ENCODE data around the gene GNAQ.

GNAQ gene

DNA sequence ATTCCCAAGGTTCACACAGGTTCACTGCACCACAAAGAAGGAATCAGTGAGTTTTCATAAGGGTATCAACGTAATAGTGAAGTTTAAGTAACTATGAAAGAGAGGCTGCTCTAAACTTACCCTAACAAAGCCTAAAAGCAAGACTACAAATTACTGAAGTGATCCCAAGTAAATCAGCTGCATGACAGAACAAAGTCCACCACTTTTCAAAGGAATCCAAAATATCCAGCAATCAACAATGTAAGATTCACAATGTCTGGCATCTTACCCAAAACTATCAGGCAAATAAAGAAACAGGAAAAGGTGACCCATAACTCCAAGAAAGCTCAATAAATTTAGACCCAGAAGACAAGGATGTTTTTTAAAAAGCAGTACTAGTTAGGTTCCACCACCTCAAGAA, 70.1 kb downstream of the GNAQ start:
- no peaks in the 10 kb centered on the region for H3K9me3 ChIP-seq (ENCODE audit: insufficient read depth, low read length, severe bottlenecking)
- no peak overlapping the region for H3K4me3 ChIP-seq (ENCODE audit: low read depth in 1 of 2, low read length in 2 of 2)
- peaks cover 37% of the 10 kb centered on the region for H3K4me1 ChIP-seq (ENCODE audit: insufficient read depth, low read length)
- ATAC-seq (ENCODE audit: insufficient read depth, low read depth) (no peak), DNase-seq (no peak)
- no peaks in the 10 kb centered on the region for H3K36me3 ChIP-seq (ENCODE audit: insufficient read depth, low read length)
- H3K79me2 ChIP-seq (ENCODE audit: insufficient read depth, low read length) = peaks cover 100% of the 10 kb centered on the region
- H3K27ac ChIP-seq (ENCODE audit: low read length) = peak overlapping the region; percentile 39; the same call in 1 of the 2 replicates
- H3K9ac ChIP-seq (ENCODE audit: low read depth, low read length) = no peak overlapping the region
- TF ChIP-seq, protein P1, sequence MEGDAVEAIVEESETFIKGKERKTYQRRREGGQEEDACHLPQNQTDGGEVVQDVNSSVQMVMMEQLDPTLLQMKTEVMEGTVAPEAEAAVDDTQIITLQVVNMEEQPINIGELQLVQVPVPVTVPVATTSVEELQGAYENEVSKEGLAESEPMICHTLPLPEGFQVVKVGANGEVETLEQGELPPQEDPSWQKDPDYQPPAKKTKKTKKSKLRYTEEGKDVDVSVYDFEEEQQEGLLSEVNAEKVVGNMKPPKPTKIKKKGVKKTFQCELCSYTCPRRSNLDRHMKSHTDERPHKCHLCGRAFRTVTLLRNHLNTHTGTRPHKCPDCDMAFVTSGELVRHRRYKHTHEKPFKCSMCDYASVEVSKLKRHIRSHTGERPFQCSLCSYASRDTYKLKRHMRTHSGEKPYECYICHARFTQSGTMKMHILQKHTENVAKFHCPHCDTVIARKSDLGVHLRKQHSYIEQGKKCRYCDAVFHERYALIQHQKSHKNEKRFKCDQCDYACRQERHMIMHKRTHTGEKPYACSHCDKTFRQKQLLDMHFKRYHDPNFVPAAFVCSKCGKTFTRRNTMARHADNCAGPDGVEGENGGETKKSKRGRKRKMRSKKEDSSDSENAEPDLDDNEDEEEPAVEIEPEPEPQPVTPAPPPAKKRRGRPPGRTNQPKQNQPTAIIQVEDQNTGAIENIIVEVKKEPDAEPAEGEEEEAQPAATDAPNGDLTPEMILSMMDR (IDR thresholded peaks at IDR 0.05; ENCODE audit: borderline replicate concordance, extremely low read depth, low read length, poor library complexity, severe bottlenecking) = no peak
- TF ChIP-seq EZH2 (IDR thresholded peaks at IDR 0.05; ENCODE audit: borderline replicate concordance, low read depth, low read length, severe bottlenecking) = no peak
- H4K20me1 ChIP-seq (ENCODE audit: insufficient read depth, low read length) = peaks cover 37% of the 10 kb centered on the region
- H3K27me3 ChIP-seq (ENCODE audit: insufficient read depth, low read length, poor library complexity) = no peaks in the 10 kb centered on the region
- H2AFZ ChIP-seq (ENCODE audit: low read depth, low read length) = no peak overlapping the region
- no peak overlapping the region for H3K4me2 ChIP-seq (ENCODE audit: insufficient read depth, low read length)

DNA sequence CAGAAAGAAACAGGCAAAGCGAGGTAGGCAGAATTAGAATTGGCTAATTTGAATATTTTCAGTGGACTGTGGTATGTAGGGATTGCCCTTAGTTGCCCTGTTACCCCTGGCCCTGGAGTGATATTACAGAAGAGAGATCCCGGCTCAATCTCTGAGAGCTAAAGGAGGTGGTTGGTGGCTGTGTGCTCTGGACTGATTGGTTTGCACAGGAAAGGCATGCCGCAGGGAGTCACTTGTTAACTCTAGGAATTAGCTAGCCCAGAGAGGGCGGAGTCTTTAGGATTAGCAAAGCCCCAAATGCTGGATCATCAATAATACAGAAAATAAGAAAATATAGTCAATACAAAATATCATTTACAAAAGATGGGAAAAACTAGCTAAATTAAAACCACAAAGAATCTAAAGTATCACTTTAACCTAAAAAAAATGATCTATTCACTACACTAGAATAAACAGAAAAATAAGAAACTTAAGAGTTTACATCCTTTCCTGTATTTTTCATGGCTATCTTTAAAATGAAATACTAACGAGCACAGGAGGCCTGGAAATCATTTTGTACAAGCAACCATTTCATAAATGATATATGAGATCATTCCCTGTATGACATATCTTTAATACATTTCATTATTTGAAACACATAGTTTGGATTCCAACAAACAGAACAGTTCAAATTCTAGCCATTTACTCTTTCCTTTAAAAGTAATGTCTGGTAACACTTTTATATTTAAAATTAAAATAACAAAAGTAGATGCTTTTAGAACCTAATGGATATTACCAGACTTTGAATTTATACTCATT, 71.1 kb downstream of the GNAQ start:
- H4K20me1 ChIP-seq (ENCODE audit: insufficient read depth, low read length) = peaks cover 36% of the 10 kb centered on the region; the same call in 1 of the 2 replicates
- peaks cover 42% of the 10 kb centered on the region for H3K4me1 ChIP-seq (ENCODE audit: insufficient read depth, low read length)
- H3K27me3 ChIP-seq (ENCODE audit: insufficient read depth, low read length, poor library complexity) = no peaks in the 10 kb centered on the region
- H3K4me3 ChIP-seq (ENCODE audit: low read depth in 1 of 2, low read length in 2 of 2) = no peak overlapping the region
- H3K79me2 ChIP-seq (ENCODE audit: insufficient read depth, low read length) = peaks cover 100% of the 10 kb centered on the region
- no peak overlapping the region for H3K9ac ChIP-seq (ENCODE audit: low read depth, low read length)
- H3K27ac ChIP-seq (ENCODE audit: low read length) = 0 out of 2 replicates have a peak overlapping the region, but pooled peaks have one; percentile 39
- TF ChIP-seq, protein P1 (IDR thresholded peaks at IDR 0.05; ENCODE audit: borderline replicate concordance, extremely low read depth, low read length, poor library complexity, severe bottlenecking) = no peak
- TF ChIP-seq EZH2 (IDR thresholded peaks at IDR 0.05; ENCODE audit: borderline replicate concordance, low read depth, low read length, severe bottlenecking) = no peak
- no peaks in the 10 kb centered on the region for H3K36me3 ChIP-seq (ENCODE audit: insufficient read depth, low read length)
- no peak overlapping the region for H2AFZ ChIP-seq (ENCODE audit: low read depth, low read length)
- H3K9me3 ChIP-seq (ENCODE audit: insufficient read depth, low read length, severe bottlenecking) = no peaks in the 10 kb centered on the region
- ATAC-seq (ENCODE audit: insufficient read depth, low read depth) (no peak), DNase-seq (no peak)
- H3K4me2 ChIP-seq (ENCODE audit: insufficient read depth, low read length) = no peak overlapping the region

DNA sequence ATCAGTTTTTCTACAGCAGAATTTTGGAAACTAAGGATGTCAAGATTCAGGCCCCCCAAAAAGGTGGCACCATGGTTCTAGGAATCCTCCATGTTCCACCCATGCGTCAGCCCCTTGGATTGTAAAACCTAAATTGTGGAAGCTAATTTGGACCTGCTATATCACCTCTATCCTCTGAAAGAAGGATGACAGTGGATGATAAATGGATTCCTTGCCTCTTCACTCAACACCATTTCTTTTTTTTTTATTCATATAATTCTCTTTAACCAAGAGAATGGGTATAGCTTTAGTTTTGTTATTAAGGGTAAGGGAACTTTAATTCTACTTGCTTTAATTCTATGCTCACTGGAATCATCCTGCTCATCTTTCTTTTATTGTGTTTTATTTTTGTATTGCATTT, 71.8 kb downstream of the GNAQ start:
- Histone ChIP-seq H4K20me1 (ENCODE audit: insufficient read depth, low read length) (peaks cover 36% of the 10 kb centered on the region; the same call in 1 of the 2 replicates), H2AFZ (ENCODE audit: low read depth, low read length) (no peak overlapping the region), H3K27me3 (ENCODE audit: insufficient read depth, low read length, poor library complexity) (no peaks in the 10 kb centered on the region), H3K9me3 (ENCODE audit: insufficient read depth, low read length, severe bottlenecking) (no peaks in the 10 kb centered on the region), H3K36me3 (ENCODE audit: insufficient read depth, low read length) (no peaks in the 10 kb centered on the region), H3K4me3 (ENCODE audit: low read depth in 1 of 2, low read length in 2 of 2) (no peak overlapping the region), H3K79me2 (ENCODE audit: insufficient read depth, low read length) (peaks cover 100% of the 10 kb centered on the region), H3K4me2 (ENCODE audit: insufficient read depth, low read length) (no peak overlapping the region), H3K4me1 (ENCODE audit: insufficient read depth, low read length) (peaks cover 43% of the 10 kb centered on the region), H3K9ac (ENCODE audit: low read depth, low read length) (no peak overlapping the region), H3K27ac (ENCODE audit: low read length) (0 out of 2 replicates have a peak overlapping the region, but pooled peaks have one; percentile 35)
- TF ChIP-seq EZH2 (IDR thresholded peaks at IDR 0.05; ENCODE audit: borderline replicate concordance, low read depth, low read length, severe bottlenecking) = no peak
- TF ChIP-seq, protein P1 (IDR thresholded peaks at IDR 0.05; ENCODE audit: borderline replicate concordance, extremely low read depth, low read length, poor library complexity, severe bottlenecking) = no peak
- ATAC-seq (ENCODE audit: insufficient read depth, low read depth) (no peak), DNase-seq (no peak)

Data from DND-41 (cell line).